GM18867 (cell line): ENCODE measurements around the gene OTUD5.
A peak's percentile ranks its signal among the peaks of the same experiment; 100 is the strongest.

ENCODE experiments used
- ATAC-seq: cut with Tn5 transposase; IDR thresholded peaks from one replicate; pipeline ENCODE4 v1.9.1; 2021; ENCODE audit warnings: mild to moderate bottlenecking, moderate library complexity; ENCODE audit not compliant: unreplicated experiment

OTUD5 gene

DNA sequence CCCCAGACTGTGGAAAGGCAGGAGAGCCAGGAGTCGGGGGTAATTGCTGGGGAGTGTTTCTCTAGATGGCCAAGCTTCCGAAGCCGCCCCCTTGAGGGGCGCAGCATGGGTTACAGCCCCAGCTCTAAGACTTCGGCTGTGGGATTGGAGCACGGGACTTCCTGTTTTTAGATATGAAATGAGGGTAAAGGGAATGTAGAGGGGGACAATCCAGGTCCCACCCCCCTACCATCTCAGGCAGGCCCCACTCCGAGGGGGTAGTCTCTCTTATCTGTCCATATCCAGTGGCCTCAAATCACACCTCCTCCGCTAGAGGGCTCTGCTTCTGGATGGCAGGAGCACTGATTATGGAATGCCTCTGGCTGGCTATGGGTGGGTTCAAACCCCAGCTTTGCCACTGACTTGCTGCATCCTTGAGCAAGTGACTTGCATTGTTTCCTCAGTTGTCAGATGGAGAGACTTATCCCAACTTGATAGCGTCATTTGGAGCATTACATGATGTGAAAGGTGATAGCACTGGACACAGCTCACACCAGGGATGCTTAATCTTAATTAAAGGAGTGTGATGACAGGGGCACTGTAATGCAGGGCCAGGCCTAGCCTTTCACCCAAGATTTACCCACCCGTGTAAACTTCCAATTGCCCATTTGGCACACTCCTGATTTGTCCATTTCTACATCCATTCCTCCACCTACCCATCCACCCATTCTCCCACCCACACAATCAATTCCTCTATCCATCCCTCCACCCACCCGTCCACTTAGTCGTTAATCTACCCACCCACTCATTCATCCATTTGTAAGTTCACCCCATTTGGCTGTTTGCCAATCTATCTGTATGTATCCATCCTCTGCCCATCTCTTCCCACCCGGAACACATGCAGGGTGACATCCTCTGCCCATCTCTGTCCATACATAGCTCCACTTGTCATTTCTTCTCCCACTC lies 15.1 kb upstream of the OTUD5 start:
- ATAC-seq = no peak

DNA sequence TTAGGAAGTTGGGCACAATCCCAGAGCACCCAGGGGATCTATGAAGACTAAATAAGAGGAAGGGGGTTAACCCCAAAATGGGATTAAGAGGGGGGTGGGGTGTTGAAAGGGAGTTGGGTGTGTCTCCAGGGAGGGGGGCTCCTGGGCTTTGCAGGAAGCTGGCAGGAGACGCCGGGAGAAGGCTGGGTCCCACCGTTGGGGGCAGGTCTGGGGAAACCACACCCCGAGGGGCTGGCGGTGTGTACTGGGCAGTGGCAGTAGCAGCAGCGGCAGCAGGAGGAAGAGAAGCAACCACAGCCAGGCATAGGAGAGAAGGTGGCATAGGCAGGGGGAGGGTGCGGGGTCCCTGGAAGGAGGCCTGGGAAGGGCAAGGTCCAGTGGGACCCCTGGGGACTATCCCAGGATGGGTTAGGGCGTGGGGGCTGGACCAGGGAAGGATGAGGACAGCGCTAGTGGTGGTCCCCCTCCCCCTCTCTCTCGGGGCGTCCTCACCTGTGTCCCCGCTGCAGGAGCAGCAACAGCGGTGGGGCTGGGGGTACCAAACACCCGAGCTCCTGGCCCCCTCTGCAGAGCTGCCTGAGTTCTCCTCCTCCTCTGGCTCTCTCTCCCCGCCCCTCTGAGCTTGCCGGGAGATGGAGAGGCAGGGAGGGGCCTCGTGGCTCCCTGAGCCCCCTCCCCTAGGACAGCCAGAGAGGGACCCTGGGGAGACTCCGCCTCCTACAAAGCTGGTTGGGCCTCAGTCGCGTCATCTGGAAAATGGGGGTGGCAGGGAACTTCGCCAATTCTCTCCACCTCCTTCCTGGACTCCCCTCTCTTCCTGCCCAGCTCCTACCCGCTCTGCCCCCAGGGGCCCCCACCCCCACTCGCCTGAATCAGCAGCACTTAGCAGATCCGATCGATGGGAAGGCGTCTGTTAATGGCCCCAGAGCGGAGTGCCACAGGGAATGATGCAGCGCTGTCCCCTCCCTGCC lies 14.1 kb upstream of the OTUD5 start, which contains the start of gene KCND1:
Gene KCND1, minus strand, starts transcription at position 596 of the 971 bp plus-strand sequence. CDS start 1,573 bp downstream, outside the sequence.
- no peak for ATAC-seq

GRCh38 chrX:48969471-48969870 lies 12.1 kb upstream of the OTUD5 start:
- no peak for ATAC-seq

GRCh38 chrX:48968377-48968776 lies 11.0 kb upstream of the OTUD5 start:
- no peak for ATAC-seq

GRCh38 chrX:48966796-48967579 lies 9.6 kb upstream of the OTUD5 start:
- no peak for ATAC-seq

DNA sequence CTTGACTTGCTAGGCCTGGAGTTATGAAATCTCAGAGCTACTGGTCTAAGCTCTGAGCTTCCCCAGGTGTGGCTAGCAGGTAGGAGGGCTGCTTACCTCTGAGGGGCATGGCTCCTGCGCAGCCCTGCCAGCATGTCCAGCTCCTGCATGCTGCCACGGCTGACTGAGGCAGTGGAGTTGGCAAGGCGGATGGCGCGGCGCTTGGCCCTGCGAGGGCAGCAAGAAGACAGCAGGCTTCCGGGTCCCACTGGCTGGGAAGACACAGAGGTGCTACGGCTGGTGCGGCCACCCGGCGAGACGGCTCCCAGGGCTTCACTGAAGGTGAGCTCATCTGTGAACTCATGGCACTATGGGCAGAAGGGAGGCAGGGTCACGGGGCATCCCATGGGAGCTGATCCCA lies 8.6 kb upstream of the OTUD5 start:
- no peak for ATAC-seq

DNA sequence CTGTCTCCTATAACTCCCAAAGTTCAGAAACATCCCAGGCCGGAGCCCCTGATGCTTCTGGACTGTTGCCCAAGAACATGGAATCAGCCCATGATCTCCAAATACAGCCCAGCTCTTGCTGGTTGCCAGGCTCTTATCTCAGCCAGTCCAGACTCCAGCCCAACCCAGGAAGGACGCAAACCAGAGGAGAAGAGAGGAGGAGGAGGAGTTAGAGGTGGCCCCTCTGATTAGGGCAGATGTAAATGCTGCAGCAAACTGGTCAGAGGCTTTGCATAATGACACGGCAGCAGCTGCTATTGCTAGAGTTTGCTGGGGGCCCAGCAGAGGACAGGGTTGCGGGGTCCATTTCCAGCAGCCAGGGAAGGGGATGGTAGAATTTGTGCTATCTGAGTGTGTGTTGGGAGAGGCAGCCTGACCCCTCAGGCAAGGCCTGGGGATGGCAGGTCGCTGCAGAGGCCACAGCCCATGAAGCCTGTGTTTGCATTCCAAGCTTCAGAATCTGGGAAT lies 4.2 kb upstream of the OTUD5 start:
- no peak for ATAC-seq

GRCh38 chrX:48960291-48960690 lies 2.9 kb upstream of the OTUD5 start:
- ATAC-seq = no peak

- no peak for ATAC-seq
Measured at GRCh38 chrX:48958635-48959094, 1.3 kb upstream of the OTUD5 start.

- peak; percentile 81 for ATAC-seq
Measured at GRCh38 chrX:48957827-48958634, 624 bp upstream of the OTUD5 start.

GRCh38 chrX:48956728-48957414 lies 536 bp downstream of the OTUD5 start:
- ATAC-seq = no peak

- ATAC-seq = no peak
Measured at GRCh38 chrX:48948589-48948988, 8.8 kb downstream of the OTUD5 start.

DNA sequence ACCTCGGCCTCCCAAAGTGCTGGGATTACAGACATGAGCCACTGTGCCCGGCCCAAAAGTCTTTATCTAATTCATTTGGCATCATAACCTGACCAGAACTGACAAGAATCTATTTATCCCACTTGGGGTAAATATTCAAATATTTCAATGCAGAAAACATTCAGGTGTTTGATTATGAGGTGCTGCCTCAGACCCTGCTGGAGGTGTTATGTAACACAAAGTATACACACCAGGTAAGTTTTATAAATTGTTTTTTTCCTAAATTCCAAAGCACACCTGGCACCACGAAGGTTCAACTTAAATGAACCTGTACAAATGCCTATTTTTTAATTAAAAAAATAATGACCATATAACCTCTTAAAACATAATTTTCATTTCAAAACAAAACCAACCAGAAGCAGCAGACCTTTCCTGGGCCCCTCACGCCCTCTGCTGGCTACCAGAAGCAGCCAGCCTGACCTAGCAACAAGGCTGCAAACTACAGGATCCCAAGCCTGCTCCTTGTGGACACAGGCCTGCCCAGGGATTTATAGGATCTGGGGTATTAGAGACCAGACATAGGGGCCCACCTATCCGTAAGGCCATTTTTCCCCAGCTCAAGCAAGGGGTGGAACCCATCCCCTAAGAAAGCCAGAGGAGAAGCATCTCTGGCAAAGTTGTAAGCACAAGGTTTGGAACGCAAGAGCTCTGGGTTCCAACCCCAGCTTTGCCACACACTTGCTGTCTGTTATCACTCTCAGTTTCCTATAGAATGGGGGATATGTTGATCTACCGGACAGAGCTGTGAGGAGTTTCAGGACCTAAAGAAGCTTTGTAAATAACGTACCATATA lies 11.7 kb downstream of the OTUD5 start:
- peak; percentile 64 for ATAC-seq

- no peak for ATAC-seq
Measured at GRCh38 chrX:48942895-48943294, 14.5 kb downstream of the OTUD5 start.

- ATAC-seq = no peak
Measured at GRCh38 chrX:48940404-48940955, 16.9 kb downstream of the OTUD5 start.

DNA sequence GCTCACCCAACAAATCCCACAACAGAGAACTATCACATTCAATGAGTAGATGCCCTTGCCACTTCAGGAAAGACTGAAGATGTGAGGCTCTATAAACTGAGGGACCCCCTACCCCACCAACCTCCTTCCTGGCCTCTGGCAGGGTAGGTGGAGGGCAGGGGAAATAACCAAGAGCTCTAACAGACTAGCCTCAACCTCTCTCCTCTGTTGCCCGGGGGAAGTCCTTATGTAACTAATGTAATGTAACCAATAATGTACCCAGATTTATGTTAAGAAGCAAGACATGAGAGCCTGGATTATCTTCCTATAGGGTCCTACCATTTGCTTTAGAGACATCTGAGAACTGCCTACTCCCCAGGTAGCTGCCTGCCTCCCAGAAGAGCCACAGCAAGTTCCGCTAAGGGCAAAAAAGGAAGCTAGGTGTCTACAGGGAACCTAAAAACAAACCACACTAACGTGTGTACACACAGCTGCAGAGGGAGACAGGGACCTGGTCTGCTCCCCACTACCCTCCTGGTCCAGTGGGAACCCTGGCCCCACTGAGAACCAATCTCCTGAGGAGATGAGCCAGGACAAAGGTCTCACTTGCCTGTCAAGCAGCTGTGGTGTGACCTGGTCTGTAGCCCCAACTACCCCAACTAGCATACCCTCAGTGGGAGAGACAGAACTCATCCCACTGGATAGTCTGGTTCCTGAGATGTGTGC lies 17.7 kb downstream of the OTUD5 start:
- ATAC-seq = no peak
